NT2/D1 (cell line): ENCODE measurements around the gene ITPK1.

Experiments
- SUZ12 ChIP-seq: IDR thresholded peaks from 2 replicates; pipeline ENCODE4 v1.6.1; 2011; ENCODE audit not compliant: insufficient read length, insufficient read depth; ENCODE audit errors: extremely low read depth
- YY1 ChIP-seq: IDR thresholded peaks from 2 replicates; pipeline ENCODE4 v1.6.1; 2011; ENCODE audit not compliant: insufficient read length, insufficient read depth
- ZNF274 ChIP-seq: IDR thresholded peaks from 2 replicates; pipeline ENCODE4 v1.6.1; 2011; ENCODE audit warnings: mild to moderate bottlenecking, low read depth, low read length

- no peak for TF ChIP-seq ZNF274
- TF ChIP-seq YY1, result no peak
- TF ChIP-seq SUZ12, result no peak
These were observed 154.2 kb downstream of the ITPK1 start for GRCh38 chr14:92961567-92961855.
